Peyer's patch (tissue), 4 donors: ENCODE results near the gene CARD16. TPM values are rescaled to one million over a fixed set of nuclear protein-coding genes. Genes with fewer than 3 reads are reported as not detected.
A peak's percentile ranks its signal among the peaks of the same experiment; 100 is the strongest.
"Not testable (repeated sequence)": the region's sequence is repeated elsewhere in the genome, so short reads cannot be mapped to it uniquely, and the experiment has no call there.

ENCODE experiments used
- DNase-seq, 3 donors: peaks; one replicate each; pipeline ENCODE4 v3.0.0-alpha.2; 2017 to 2019
- H3K27ac ChIP-seq, 4 donors: fragments of 200-600 bp; sonication (generic); one replicate each; pipeline ENCODE4 v1.5.1; 2016 to 2019
- H3K27me3 ChIP-seq, 2 donors: fragments of 200-600 bp; sonication (generic); one replicate each; pipeline ENCODE4 v1.5.1; 2019
- H3K36me3 ChIP-seq, 3 donors: fragments of 200-600 bp; sonication (generic); one replicate each; pipeline ENCODE4 v1.5.1; 2016 to 2019
- H3K4me1 ChIP-seq, 4 donors: fragments of 200-600 bp; sonication (generic); one replicate each; pipeline ENCODE4 v1.5.1; 2016 to 2019
- H3K4me3 ChIP-seq, 4 donors: fragments of 200-600 bp; sonication (generic); 1 replicate in 3 of 4; 2 replicates in 1 of 4; pipeline ENCODE4 v1.5.1; 2016 to 2019; ENCODE audit warnings: mild to moderate bottlenecking in 1 of 4
- H3K9me3 ChIP-seq, 4 donors: fragments of 200-600 bp; sonication (generic); one replicate each; pipeline ENCODE4 v1.5.1; 2016 to 2019; ENCODE audit warnings: mild to moderate bottlenecking in 1 of 4
- CTCF ChIP-seq, 6 experiments: fragments of 450-650 bp in 4 of 6; fragments of 200-600 bp in 2 of 6; sonication (generic) in 1 of 6; IDR thresholded peaks; one replicate each; pipeline ENCODE4 v1.5.1; 2017 to 2019; ENCODE audit warnings: antibody characterized with exemption in 6 of 6, mild to moderate bottlenecking in 3 of 6, moderate library complexity in 1 of 6
- POLR2A ChIP-seq, 2 donors: fragments of 450-650 bp; IDR thresholded peaks; one replicate each; pipeline ENCODE4 v1.5.1; 2017; ENCODE audit warnings: antibody characterized with exemption in 2 of 2, mild to moderate bottlenecking in 2 of 2, moderate library complexity in 2 of 2
- total RNA-seq, 4 donors: library from RNA; depleted of rRNA; stranded (reverse); fragments of >200 nt; gene quantifications; one replicate each; pipeline ENCODE4 v1.1.0, GENCODE V29; 2016

CARD16 gene
- total RNA-seq, 4 donors from 2014 or later, result 9.2 to 43.3 (median 24.7) TPM

DNA sequence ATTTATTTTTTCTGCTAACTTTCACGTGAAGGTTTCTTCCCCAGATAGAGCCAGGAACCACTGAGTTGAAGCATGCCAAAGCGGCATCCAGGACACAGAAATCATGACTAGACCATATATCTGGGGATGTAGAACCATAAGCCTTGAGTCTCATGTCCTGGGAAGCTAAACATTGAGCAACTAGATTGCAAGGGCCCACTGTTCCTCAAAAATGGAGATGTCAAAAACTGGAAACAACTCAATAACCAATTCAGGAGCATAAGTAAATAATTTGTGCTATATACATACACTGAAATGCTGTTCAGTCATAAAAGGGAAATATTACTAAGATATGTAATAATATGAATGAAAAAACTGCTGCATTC is 29.0 kb upstream of the CARD16 start:
- Histone ChIP-seq H3K36me3 (no peaks in the 10 kb centered on the region), H3K9me3 (no peaks in the 10 kb centered on the region), H3K4me3 (no peak overlapping the region), H3K27me3 (no peaks in the 10 kb centered on the region), H3K4me1 (no peaks in the 10 kb centered on the region), H3K27ac (no peak overlapping the region)
- DNase-seq, result no peak
- no peak for TF ChIP-seq POLR2A (IDR thresholded peaks at IDR 0.05)

DNA sequence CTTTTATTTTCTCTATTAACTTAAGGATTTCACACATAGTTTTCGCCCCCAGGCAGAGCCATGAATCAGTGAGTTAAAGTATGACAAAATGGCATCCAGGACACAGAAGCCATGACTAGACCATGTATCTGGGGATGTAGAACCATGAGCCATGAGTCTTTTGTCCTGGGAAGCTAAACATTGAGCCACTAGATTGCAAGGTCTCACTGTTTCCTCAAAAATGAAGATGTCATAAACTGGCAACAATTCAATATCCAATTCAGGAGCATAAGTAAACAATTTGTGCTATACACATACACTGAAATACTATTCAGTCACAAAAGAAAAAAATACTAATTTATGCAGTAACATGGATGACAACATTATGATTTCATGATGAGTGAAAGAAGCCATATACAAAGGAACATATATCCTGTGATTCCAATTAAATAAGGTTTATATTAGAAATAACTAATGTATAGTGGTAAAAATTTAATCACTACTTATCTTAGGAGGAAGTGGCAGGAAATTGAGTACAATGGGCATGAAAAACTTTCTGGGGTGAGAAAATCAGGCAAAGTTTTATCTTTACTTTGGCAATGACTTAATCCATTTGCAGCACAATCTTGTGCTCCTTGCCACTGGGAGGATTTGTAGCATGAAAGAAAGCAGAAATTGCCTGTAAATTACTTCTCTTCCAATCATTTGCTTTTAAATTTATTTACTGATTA is 28.5 kb upstream of the CARD16 start:
- Histone ChIP-seq H3K4me1 (no peaks in the 10 kb centered on the region), H3K36me3 (no peaks in the 10 kb centered on the region), H3K27me3 (no peaks in the 10 kb centered on the region), H3K4me3 (no peak overlapping the region), H3K9me3 (no peaks in the 10 kb centered on the region), H3K27ac (no peak overlapping the region)
- DNase-seq, result no peak
- TF ChIP-seq CTCF (IDR thresholded peaks at IDR 0.05) (no peak), POLR2A (IDR thresholded peaks at IDR 0.05) (no peak)

GRCh38 chr11:105072080-105072479 is 26.9 kb upstream of the CARD16 start:
- H3K4me3 ChIP-seq, H3K4me1 ChIP-seq, H3K27me3 ChIP-seq, DNase-seq, H3K36me3 ChIP-seq, H3K9me3 ChIP-seq, H3K27ac ChIP-seq: not testable (repeated sequence)

- no peak for DNase-seq
- H3K9me3 ChIP-seq, result no peaks in the 10 kb centered on the region
- no peaks in the 10 kb centered on the region for H3K4me1 ChIP-seq
- H3K4me3 ChIP-seq, result peak overlapping the region in 1 of 4 donors; percentile 6
- TF ChIP-seq POLR2A (IDR thresholded peaks at IDR 0.05) (no peak), CTCF (IDR thresholded peaks at IDR 0.05) (no peak)
- H3K36me3 ChIP-seq, result no peaks in the 10 kb centered on the region
- no peaks in the 10 kb centered on the region for H3K27me3 ChIP-seq
- no peak overlapping the region for H3K27ac ChIP-seq
Observed at GRCh38 chr11:105071089-105071732, 26.1 kb upstream of the CARD16 start.

DNA sequence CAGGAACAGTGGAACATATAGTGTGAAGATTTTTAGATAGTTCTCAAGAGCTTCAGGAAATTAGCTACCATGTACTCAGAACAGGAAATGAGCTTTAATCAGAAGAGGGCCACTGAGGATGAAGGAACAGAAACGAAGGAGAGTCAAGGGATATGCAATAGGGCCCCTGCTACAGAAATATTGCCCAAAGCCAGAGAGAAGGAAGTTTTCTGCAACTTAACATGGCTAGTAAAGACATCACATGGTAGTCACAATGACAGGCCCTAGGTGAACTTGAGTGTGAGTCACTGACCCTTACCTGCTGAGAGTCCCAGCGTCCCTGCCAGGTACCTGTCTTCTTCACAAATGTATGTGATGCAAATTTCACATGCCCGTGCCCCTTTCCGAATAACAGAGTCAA is 25.2 kb upstream of the CARD16 start:
- Histone ChIP-seq H3K27ac (no peak overlapping the region), H3K9me3 (no peaks in the 10 kb centered on the region), H3K27me3 (no peaks in the 10 kb centered on the region), H3K4me3 (no peak overlapping the region), H3K36me3 (no peaks in the 10 kb centered on the region), H3K4me1 (no peaks in the 10 kb centered on the region)
- TF ChIP-seq POLR2A (IDR thresholded peaks at IDR 0.05) (no peak), CTCF (IDR thresholded peaks at IDR 0.05) (no peak)
- no peak for DNase-seq

- not testable (repeated sequence) for H3K9me3 ChIP-seq, H3K4me1 ChIP-seq, DNase-seq, H3K27ac ChIP-seq, H3K4me3 ChIP-seq, H3K36me3 ChIP-seq, H3K27me3 ChIP-seq
Observed at GRCh38 chr11:105069749-105070148, 24.6 kb upstream of the CARD16 start.

DNA sequence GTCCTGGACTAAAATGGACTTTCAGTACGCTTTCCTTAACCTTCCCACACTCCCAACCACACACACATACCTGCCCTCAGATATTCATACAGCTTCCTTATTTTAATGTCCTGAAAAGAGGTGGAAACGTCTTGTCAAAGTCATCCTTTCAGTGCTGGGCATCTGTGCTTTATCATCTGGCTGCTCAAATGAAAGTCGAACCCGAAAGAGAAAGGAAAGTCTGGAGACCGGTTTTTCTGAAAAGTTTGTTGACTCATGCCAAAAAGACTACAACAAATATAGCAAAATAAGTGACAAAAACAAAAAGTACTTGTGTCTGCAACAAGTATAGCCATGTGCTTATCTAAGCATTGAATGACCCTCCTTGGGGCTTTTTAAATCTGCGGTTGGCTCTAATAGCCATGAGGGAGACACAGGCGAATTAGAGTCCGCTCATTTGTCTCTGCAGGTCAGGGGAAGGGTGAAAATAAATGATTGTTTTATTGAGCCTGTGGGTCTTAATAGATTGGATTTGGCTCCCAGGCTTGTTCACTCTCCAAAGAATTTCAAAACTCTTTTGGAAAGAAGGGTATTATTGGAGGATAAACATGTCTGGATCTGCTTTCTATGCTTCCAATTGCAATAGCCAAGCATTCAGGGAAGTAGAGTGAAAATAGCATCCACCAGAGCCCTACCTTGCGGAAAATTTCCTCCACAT is 18.3 kb upstream of the CARD16 start:
- H3K4me1 ChIP-seq, H3K9me3 ChIP-seq, H3K36me3 ChIP-seq, H3K4me3 ChIP-seq, H3K27me3 ChIP-seq, DNase-seq, H3K27ac ChIP-seq: not testable (repeated sequence)
